C4-2B (cell line): ENCODE data around the gene CAMLG.

Experiments used
- CTCF ChIP-seq: fragments of 450-650 bp; conservative IDR thresholded peaks from 2 replicates; pipeline ENCODE4 v1.5.1; 2017; ENCODE audit warnings: mild to moderate bottlenecking
- ZFX ChIP-seq: fragments of 450-650 bp; IDR thresholded peaks from 2 replicates; pipeline ENCODE4 v1.6.1; 2017

- no peak for TF ChIP-seq CTCF
- TF ChIP-seq ZFX, result no peak
Measured at GRCh38 chr5:134714541-134714940, 23.8 kb upstream of the CAMLG start.
